NCI-H2196 treated with DMSO at 0.1 percent for 48 hours (cell line): ENCODE measurements around the gene DTYMK.

ENCODE experiments used
- DNase-seq: peaks from one replicate; lab custom pipeline; 2025; ENCODE audit not compliant: unreplicated experiment; lab: John Stamatoyannopoulos, UW

DTYMK gene

DNA sequence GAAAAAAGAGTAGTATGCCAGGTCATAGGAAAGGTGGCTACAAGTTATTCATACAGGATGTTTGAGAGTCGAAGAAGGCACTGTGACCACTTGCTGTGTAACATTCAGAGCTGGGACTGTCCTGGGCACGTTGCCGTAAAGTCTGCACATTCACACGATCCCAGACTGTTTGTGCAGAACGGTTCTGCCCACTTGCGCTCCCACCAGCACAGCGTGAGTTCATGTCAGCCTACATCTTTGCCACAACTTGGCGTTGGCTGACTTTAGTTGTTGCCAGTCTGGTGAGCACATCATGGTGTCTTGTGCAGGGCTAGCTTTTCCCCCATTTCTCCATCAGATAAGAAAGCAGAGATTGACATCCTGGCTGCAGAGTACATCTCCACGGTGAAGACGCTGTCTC is 22.3 kb upstream of the DTYMK start:
- no peak for DNase-seq

DNA sequence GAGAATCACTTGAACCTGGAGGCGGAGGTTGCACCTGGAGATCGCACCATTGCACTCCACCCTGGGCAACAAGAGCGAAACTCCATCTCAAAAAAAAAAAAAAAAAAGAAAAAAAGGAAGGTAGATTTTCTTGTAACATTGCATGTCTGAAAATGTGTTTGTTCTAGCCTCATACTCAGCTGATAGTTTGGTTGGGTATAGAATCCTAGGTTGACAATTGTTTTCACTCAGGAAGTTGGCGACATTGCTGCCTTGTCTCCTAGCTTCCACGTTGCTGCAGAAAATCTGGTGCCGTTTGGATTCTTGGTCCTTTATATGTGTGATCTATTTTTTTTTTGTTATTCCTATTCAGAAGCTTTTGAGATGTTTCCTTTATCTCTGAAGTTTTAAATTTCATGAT is 19.9 kb upstream of the DTYMK start:
- no peak for DNase-seq

DNA sequence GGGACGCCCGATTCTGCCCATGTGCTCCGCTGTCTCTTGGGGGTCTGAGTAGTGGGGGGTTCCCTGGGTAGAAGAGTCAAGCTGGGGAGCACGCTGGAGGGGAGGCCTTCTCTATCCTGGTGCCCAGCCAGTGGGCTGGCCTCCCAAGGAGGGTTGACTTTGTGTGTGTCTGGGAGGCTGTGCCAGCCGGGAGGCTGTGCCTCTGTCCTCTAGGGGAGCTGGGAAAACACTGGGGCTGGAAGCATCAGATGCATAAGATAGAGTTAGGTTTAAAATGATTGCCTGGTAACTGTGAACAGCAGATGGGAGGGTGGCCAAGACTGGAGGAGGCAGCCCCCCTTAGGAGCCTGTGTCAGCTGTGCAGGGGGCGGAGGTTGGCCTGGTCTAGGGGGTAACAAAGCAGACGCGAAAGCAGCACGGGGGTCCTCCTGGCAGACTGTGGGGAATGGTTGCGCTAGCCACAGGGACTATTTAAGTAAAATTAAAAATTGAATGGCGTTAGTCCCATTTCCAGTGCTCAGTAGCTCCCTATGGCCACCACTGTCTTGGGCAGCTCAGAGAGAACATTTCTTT is 16.5 kb upstream of the DTYMK start:
- DNase-seq, result no peak

DNA sequence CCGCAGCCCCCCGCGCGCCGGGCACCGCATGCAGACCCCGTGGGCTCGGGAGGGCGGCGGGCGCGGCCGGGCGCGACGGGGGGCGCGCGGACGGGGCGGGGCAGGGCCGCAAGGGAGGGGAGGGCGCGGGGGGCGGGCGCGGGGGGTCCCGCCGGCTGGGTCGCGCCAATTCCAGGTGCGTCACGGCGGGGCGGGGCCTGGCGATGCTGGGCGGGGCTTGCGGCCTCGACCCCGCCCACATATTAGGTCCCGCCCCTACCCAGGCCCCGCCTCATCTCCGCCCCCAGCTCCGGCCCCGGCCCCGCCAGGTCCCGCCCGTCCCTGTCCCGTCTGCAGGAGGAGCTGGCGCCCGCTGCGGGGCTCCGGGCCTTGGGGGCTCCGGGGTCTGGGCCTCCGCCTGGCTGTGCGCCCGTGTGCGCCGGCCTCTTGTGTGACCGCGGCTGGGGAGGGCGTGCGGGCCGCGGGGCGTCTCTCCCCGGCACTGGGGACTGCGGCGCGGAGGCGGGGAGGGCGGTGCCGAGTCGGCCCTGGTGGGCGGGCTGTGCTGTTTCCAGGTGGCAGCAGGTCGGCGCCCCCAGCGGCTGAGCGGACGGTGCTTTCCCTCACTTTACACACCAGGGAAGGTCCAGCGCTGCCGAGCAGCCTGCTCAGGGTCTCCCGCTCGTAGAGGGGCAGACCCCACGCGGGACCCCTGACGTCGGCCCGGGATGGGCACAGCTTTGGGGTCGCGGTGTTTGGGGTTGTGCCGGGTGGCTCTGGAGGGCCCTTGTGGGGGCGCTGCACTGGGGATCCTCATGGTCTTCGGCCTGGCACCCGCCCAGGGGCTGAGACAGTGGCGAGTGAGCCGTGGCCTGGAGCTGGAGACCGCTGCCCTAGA is 15.8 kb upstream of the DTYMK start:
- DNase-seq, result peak; percentile 76

DNA sequence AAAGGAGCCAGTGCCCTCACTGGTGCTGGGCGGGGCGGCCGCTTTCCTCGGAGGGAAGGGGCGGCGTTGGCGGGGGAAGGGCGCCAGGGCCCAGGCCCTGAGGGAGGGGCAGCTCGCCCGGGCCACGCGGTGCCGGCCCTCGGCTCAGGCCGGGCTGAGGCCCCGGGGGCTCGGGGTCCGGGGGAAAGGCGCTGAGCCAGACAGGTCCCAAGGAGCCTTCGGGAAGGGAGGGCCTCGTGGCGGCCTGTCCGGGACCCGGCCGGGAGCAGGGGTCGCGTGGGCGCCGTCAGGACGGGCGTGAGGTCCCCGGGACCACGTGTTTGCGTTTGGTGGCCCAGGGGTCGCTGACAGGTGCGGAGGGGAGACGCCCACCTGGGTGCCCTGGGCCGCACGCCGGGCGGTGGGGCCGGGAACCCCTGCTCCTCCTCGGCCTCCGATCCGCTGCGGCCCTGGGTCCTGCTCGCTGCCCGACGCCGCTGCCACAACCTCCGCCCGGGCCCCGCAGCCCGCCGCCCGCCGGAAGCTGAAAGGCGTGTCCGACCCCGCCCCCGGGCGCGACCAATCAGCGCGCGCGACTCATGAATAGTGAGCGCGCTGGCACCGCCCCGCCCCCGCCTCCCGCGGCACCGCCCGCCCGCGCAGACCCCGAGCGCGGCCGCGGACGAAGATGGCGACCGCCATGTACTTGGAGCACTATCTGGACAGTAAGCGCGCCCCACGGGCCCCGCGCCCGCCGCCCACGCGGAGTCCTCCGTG is 15.0 kb upstream of the DTYMK start, which contains the start of gene ING5:
Gene ING5 (plus strand): TSS at position 641 of the 756 bp plus-strand sequence. CDS start 27 bp downstream, at position 668.
- peak; percentile 86 for DNase-seq

DNA sequence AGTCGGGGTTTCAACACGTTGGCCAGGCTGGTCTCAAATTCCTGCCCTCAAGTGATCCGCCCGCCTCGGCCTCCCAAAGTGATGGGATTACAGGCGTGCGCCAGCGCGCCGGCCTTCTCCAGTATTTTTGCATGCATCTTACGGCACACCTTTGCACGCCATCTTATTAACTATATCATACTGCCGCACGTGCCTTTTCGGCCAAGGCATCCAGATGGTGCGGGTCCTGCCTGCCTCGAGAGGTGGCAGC is 14.5 kb upstream of the DTYMK start:
- no peak for DNase-seq

DNA sequence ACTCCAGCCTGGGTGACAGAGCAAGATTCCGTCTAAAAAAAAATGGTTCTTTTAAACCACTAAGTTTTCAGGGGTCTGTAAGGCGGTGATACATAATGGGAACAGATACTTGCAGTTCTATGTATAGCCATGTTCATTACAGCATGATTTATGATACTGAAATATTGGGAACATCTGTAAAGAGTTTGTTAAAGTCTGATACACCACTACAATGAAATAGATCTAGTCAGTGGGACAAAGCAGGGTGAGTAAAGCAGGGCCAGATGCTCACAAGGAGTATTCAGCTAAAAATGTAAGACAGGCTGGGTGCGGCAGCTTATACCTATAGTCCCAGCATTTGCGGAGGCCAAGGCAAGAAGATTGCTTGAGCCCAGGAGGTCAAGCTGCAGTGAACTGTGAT is 9.0 kb upstream of the DTYMK start:
- no peak for DNase-seq

DNA sequence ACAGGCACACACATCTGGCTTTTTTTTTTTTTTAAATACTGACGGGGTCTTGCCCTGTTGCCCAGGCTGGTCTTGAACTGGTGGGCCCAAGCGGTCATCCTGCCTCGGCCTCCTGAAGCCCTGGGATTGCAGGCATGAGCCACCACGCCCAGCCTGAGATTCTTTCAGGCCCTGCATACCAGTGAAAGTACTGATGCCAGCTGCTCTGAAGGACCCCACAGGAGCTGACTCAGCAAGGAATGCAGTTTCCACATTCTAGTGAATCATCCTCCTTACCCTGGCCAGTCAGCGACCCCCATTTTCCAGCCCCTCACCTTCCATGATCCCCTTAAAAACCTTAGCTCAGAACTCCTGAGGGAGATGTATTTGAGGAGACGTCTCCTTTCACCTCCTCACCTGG is 5.8 kb upstream of the DTYMK start:
- no peak for DNase-seq

DNA sequence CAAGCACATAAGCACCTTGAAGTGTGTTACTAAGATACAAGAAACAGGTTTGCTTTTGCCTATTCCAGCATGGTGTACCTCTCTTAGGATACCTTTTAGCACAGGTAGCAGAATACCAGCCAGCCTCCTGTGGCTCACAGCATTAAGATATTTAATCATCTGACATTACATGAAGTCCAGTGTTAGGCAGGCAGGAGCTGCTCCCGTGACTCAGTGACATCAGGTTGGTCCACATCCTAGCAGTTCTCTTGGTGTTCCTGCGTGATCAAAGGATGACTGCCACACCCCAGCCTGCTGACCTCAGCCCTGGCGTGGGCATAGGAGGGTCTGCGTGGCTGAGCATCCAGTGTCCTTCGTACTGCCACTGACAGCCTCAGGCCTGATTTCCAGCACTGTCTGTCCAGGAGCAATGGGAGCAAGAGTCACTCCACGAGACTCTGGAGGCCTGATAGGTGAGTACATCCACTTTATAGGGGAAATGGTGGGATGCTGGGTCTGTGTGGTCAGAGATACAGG is 3.6 kb upstream of the DTYMK start:
- DNase-seq, result no peak

DNA sequence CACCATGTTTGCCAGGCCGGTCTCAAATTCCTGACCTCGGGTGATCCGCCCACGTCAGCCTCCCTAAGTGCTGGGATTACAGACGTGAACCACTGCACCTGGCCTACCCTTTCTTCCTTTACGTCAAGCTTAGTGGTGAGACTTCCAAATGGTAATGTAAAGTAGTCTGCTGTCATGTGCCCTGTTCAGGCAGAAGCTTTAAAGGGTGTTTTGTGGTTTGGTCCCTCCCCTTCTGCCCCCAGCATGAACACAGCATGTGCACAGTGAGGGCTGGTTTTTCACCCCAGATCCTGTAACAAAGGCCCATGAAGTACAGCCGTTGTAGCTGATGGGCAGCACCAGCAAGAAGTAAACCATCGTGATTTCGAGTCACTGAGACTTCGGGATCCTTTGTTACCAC is 2.7 kb upstream of the DTYMK start:
- DNase-seq, result no peak

DNA sequence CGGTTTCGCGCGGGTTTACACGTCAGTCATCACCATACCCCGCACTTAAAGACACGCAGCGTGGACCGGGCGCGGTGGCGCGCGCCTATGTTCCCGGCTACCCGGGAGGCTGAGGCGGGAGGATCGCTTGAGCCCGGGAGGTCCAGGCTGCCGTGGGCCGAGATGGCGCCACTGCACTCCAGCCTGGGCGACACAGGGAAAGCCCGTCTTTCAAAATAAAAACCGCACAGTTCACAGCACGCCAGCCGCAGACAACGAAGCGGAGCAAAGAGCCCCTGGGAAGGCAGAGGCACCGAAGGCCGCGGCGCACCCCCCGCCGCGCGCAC is 328 bp downstream of the DTYMK start:
- no peak for DNase-seq

DNA sequence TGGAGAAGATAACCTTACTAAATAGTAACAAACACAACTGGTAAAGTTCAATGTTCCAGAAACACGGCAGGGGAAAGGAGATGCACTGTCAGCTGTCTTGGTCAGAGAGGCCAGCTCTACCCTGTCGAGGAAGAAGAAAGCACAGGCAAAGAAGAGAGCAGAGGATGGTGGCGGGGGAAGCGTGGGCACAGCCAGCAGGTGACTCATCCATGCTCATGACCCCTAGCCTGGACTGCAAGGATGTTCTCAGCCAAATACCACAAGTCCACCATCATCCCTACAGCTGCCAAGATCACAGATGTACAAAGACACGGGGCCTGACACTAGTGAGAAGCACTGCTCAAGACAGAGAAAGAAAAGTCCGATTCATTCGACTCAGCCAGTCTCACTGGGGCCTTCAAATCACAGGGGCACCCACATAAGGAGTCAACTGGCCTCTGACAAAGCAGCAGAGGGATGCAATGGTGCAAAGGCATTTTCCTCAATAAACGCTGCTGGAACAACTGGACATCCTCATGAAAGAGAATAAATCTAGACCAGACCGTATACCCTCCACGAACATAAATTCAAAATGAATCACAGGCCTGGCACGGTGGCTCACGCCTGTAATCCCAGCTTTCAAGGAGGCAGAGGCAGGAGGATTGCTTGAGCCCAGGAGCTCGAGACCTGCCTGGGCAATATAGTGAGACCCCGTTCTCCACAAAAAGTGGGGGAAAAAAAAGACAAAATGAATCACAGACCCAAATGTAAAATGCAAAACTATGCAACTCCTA is 5.6 kb downstream of the DTYMK start:
- no peak for DNase-seq

DNA sequence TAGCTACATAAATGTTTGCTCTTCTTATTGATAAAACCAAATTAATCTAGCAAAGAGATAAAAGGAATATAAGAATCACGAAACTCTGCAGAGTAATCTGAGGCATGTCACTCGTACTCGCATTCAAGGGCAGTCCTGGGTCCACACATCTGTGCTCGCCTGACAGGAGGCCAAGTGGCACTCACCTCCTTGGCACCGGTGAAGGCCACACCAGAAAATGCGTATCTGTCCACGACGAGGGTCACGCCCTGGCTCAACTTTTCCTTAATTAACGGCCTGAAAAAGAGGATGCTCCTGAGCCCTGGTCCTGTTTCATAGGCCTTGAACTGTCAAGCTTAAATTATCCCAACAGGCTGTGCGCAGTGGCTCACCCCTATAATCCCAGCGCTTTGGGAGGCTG is 6.6 kb downstream of the DTYMK start:
- no peak for DNase-seq

DNA sequence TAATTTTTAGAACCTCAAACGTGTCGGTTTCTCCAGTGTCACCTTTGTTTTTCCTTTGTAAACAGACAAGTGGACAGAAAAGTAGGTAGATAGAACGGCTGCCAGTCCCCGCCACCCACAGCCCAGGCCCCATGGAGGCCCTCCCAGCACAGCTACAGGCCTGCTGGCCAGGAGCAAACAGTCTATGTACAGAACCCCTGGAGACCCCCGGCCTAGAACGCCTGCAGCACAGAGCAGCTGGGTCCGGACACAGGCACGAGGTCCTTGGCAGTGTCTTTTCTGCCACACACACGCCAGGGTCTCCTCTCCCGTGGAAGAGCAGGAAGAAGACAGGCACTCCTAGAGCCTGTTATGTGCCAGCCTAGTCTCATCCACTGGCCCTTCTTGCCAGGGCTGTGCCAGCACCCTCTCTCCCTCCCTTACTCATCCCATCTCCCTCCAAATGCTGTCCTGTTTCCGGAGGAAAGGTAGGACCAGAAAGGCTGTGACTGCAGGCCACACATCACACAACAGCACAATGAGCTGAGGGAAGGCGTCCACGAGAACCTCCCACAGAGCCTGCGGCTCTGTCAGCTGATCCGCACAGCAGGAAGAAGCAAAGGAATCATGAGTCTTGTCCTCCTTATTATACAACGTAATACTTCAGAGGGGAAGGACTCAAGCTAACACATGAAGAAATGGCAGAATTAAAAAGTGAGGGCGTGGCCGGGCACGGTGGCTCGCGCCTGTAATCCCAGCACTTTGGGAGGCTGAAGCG is 7.7 kb downstream of the DTYMK start:
- DNase-seq, result no peak

DNA sequence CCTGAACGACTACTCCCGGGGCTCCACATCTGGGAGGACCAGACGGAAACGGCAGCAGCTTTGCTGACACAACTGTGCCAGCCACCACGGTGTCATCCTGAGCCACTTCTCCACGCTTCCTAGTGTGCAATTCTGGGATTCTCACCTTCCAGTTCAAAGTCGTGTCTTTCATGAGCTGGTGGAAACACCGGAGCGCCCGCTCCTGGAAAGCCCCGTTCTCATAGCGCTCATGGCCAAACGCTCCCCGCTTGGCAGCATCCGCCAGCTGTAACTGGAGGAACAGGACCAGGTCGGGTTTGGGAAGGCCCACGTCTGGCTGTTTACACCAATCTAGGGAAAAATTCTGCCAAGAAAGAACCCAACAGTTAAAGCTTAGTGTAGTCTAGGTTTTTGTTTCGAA is 8.3 kb downstream of the DTYMK start:
- no peak for DNase-seq

DNA sequence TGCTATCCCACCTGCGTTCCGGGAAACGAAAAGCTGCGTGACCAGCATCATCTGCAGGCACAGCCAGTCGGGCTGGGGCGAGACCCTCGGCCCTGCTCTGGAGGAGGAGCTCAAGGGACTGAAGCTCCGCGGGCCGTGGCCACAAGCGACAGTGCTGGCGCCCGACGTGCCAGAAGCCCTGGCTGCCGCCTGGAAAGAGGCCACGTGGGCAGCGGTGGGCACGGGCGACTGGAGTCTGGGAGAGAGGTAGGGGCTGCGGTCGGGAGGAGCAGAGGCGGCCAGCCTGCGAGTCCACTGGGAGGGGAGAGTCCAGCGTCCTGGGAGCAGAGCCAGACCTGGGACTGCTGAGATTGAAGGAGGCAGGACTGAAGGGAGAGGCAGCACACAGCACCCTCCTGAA is 9.2 kb downstream of the DTYMK start:
- DNase-seq, result no peak

DNA sequence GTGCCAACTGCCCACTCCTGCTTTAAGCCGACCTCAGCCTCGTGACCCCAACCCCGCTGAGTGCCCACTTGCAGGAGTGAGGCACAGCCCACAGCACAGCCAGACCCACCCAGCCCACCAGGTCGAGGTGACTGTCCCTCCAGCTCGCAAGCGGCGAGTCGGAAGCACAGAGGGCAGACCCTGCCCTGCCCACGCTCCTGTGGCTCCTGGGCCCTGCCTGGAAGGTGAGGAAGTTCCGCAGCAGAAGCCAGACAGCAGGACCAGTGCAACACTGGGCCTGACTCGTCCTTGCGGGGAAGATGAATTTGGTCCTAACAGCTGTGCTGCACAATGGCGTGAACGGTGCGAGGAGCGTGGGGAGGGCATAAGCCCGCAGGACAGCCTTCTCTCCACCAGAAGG is 9.9 kb downstream of the DTYMK start:
- DNase-seq, result no peak

DNA sequence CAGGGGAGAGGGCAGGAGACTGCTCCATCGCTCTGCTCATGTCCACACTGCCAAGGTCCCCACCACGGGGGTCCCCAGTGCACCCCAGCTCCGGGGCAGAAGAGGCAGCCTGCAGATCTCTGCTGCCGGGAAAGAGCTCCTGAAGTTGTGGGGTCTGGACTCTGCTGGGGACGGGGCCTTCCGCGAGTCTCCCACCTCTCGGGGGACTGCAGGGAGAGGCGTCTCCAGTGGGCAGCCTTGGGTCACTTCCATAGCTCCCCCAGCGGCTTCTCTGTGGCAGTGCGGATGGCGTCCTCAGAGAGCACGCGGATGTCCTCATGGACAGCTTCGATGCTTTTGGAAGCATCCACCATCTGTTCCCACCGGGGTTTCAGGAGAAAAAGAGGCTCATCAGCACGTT is 10.7 kb downstream of the DTYMK start:
- DNase-seq, result no peak

DNA sequence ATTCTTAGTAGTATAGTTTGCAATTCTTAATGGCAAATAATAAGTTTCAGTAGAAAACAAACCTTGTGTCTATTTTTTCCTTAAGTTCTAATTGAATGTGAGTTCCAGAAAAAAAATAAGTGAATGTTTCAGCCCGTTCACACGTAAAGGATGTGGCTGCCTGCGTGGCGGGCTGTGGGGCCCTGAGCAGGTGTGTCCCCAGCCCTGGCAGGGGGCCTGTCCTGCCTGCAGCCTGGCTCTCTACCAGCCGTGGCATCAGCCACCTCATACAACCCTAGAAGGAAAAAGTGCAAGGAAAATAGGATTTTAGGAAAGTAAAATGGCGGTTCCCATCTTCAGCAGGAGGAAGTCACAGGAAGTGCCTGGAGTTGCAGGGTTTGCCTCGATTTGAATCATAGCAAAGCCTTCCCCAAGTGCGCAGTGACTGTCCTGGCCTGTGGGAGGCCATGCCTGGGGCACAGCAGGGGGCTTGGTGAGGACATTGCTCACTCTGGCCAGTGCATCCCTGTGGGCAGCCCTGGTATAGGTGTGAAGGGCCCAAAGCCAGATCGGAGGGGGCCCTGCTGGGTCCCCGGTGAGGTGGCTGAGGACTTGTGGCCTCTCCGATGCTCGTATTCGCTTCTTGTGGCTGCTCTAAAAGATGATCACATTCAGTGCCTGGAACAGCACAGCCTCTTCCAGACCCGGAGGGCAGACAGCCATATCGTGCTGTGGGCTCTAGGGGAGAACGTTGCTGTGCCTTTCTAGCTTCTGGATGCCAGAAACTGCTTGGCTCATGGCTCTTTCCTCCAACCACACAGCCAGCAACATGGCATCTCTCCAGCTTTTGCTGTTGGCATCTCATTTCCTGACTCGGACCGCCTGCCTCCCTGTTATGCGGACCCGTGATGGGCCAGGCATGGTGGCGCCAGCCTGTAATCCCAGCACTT is 12.6 kb downstream of the DTYMK start:
- DNase-seq, result no peak

DNA sequence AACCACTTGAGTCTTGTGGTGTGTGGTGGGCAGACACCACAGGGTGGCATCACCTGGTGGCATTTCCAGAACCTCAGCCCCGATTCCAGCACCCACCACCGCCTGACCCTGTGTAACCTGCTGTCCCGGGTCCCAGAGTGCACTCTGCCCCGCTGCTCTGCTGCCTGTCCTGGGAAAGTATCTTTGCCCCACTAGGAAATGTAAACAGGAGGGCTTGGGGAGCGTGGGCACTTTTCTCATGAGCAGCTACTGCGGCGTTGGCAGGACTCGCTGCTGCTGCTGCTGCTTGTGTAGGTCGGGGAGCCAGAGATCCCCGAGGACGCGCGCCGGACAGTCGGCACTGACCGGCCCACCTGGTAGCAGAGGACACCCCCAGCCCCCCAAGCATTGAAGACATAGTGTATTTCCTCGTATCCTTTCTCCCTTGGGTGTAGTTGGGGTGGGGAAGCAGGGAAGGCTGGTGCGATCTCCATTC is 13.4 kb downstream of the DTYMK start:
- no peak for DNase-seq
